GM20000 (cell line): ENCODE measurements around the gene CSF3.

Source experiments
- DNase-seq: peaks from one replicate; pipeline ENCODE4 v3.0.0; 2012; ENCODE audit warnings: low spot score
- CTCF ChIP-seq: IDR thresholded peaks from 2 replicates; pipeline ENCODE4 v1.5.1; 2012; ENCODE audit warnings: mild to moderate bottlenecking, control low read depth; ENCODE audit errors: extremely low read depth, missing control alignments

The CSF3 gene

DNA sequence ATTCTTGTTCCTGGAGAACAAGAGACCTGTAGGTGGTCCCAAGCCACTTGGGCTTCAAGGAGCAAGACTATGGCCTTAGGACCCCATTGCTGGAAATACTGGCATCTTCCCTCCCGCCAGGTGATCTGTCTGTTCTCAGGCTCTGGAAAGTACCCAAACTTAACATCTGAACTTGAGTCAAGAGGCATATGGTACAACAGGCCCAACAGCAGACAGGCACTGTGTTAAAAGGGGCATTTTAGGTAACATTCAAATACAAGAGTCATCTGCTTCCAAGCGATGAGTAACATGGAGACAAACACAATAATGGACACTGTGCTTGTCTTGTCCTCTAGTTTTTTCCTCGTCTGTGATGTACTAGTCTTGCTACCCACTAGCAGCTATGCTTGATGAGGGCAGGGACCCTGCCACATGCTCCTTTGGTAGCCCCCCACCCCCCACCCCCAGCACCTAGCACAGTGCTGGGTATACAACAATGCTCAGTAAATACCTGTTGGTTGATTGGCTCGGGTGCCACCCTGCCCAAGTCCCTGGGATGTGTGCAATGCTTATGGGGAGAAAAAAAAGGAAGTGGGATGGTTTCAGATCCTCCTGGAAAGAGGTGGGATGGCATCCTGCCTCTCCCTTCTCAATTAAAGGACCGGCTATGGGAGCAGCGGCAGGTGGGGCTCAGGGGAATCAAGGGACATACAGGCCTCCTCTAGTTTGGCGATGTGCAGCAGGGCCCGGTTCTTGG, 19.4 kb downstream of the CSF3 start:
- no peak for DNase-seq
- no peak for TF ChIP-seq CTCF

GRCh38 chr17:40035162-40035559, 19.9 kb downstream of the CSF3 start:
- no peak for TF ChIP-seq CTCF
- no peak for DNase-seq

- peak; percentile 22 for TF ChIP-seq CTCF
Measured at GRCh38 chr17:40038882-40039513, 23.8 kb downstream of the CSF3 start.

DNA sequence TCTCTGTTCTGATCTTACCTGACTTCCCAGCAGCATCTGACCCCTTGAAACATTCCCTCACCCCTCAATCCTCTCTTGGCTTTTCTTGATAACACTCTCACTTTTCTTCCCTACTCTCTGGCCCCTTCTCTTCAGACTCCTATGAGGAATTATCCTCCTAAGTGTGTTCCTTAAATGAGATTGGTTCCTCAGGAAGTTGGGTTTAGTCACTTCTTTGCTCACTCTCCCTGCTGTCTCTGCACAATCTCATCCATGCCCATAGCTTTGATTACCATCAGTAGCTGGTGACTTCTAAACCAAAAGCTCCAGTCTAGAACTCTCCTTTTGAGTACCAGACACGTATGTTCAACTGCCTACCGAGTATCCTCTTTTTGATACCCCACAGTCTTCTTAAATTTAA, 26.0 kb downstream of the CSF3 start:
- DNase-seq, result no peak
- no peak for TF ChIP-seq CTCF

More at GRCh38 chr17:40038882-40039513, 23.8 kb downstream of the CSF3 start:
- DNase-seq, result no peak

DNA sequence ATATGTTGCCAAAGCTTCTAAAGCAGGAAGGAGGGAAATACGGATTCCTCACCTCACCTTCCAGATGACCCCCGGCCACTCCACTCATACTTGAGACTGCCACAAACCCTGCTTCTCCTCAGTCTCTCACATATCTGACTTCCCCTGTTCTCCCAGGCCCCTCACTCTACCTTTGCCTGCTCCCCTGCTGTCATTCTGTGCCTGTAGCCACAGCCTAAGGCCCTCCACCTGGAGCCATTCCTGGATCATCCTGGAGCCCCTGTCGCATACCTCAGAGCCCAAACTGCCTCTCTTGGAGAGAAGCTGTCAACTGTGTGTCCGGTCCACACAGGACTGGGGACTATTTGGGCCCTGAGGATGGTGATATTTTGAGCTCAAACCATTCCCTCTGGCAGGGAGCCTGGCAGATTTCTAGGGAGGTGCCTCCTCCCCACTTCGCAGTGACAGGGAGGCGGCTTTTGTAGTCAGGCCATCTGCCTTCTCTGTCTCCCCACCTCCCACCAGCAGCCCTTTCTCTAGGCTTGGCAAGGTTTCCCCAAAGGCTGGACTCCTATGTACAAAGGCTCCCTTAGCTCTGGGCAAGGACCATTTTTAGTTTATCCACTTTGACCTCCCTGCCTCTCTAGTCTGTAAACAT, 41.3 kb downstream of the CSF3 start:
- TF ChIP-seq CTCF, result no peak

GRCh38 chr17:40058186-40058784, 43.0 kb downstream of the CSF3 start:
- TF ChIP-seq CTCF, result no peak

More for the DNA sequence above, 41.3 kb downstream of the CSF3 start:
- DNase-seq, result no peak

DNA sequence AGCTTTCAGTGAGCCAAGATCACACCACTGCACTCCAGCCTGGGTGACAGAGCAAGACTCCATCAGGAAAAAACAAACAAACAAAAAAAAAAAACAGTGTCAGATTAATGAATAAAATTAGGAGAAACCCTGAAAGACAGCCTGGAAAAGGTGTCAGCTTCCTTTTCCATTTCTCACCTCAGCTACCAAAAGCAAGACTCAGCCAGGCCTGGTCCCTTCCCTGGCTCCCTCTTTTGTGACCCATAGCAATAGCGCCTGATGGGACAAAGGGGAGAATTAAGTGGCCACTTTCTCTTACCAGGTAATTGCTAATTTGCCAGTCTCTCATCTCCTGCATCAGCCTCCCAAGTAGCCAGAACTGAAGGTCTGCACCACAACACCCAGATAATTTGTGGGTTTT, 43.6 kb downstream of the CSF3 start:
- no peak for DNase-seq
- no peak for TF ChIP-seq CTCF

More at GRCh38 chr17:40058186-40058784, 43.0 kb downstream of the CSF3 start:
- DNase-seq, result no peak
